Bronchial epithelial cell (primary cell): Measurements from ENCODE around the gene HDAC6. TPM values are rescaled to one million over a fixed set of nuclear protein-coding genes. Genes with fewer than 3 reads are reported as not detected.

Experiments
- DNase-seq: peaks from one replicate; pipeline ENCODE4 v3.0.0-alpha.2; 2010; ENCODE audit warnings: low read depth
- FAIRE-seq: peaks from 2 replicates; lab custom pipeline; 2011; peaks lifted over from hg19 to GRCh38; lab: Jason Lieb, UNC
- H3K27me3 ChIP-seq: 2 replicates; pipeline ENCODE4 v1.5.1; 2011; ENCODE audit warnings: low read length; ENCODE audit not compliant: control insufficient read depth, insufficient read depth
- H3K36me3 ChIP-seq: 2 replicates; pipeline ENCODE4 v1.5.1; 2011; ENCODE audit warnings: low read length; ENCODE audit not compliant: control insufficient read depth, insufficient read depth
- H3K4me3 ChIP-seq: 2 replicates; pipeline ENCODE4 v1.5.1; 2011; ENCODE audit warnings: mild to moderate bottlenecking, low read depth, low read length, control low read depth
- CTCF ChIP-seq: IDR thresholded peaks from 2 replicates; pipeline ENCODE4 v1.5.1; 2011; ENCODE audit warnings: mild to moderate bottlenecking, moderate library complexity, low read length, control low read depth, inconsistent platforms; ENCODE audit not compliant: insufficient read depth, severe bottlenecking
- total RNA-seq: library from RNA; depleted of rRNA; stranded (reverse); fragments of >200 nt; gene quantifications from 2 replicates; pipeline ENCODE4 v1.2.1, GENCODE V29; 2014

The HDAC6 gene
- total RNA-seq, 1 donor from 2014 or later = 33.2 TPM

- H3K4me3 ChIP-seq = peak overlapping the region; percentile 45
- no peak for DNase-seq
- no peak for FAIRE-seq
- no peaks in the 10 kb centered on the region for H3K27me3 ChIP-seq
- no peak for TF ChIP-seq CTCF
- H3K36me3 ChIP-seq = peaks cover 3% of the 10 kb centered on the region
Measured at GRCh38 chrX:48800574-48801279, 1.1 kb upstream of the HDAC6 start.

- TF ChIP-seq CTCF = no peak
- DNase-seq (peak; percentile 71), FAIRE-seq (no peak)
- H3K27me3 ChIP-seq = no peaks in the 10 kb centered on the region
- peak overlapping the region; percentile 67 for H3K4me3 ChIP-seq
- peaks cover 3% of the 10 kb centered on the region for H3K36me3 ChIP-seq
Measured at GRCh38 chrX:48802089-48802904, 430 bp downstream of the HDAC6 start.

GRCh38 chrX:48802905-48803200, 986 bp downstream of the HDAC6 start:
- FAIRE-seq = no peak
- peaks cover 3% of the 10 kb centered on the region for H3K36me3 ChIP-seq
- no peaks in the 10 kb centered on the region for H3K27me3 ChIP-seq
- no peak for DNase-seq
- TF ChIP-seq CTCF = no peak
- peak overlapping the region; percentile 67 for H3K4me3 ChIP-seq

GRCh38 chrX:48806081-48806480, 4.2 kb downstream of the HDAC6 start:
- no peak for DNase-seq
- TF ChIP-seq CTCF = no peak
- FAIRE-seq = no peak
- H3K27me3 ChIP-seq = no peaks in the 10 kb centered on the region
- H3K36me3 ChIP-seq = peaks cover 3% of the 10 kb centered on the region
- H3K4me3 ChIP-seq = no peak overlapping the region

- H3K4me3 ChIP-seq = no peak overlapping the region
- no peaks in the 10 kb centered on the region for H3K27me3 ChIP-seq
- no peak for FAIRE-seq
- H3K36me3 ChIP-seq = peaks cover 2% of the 10 kb centered on the region
- no peak for DNase-seq
- TF ChIP-seq CTCF = no peak
Measured at GRCh38 chrX:48813644-48814043, 11.8 kb downstream of the HDAC6 start.
